GM12891 (cell line): ENCODE results near the gene TPD52L1.

Experiments used
- POLR2A ChIP-seq: IDR thresholded peaks from 2 replicates; pipeline ENCODE4 v1.6.1; 2011; ENCODE audit warnings: low read depth, low read length, control low read depth
- POLR2AphosphoS5 ChIP-seq: IDR thresholded peaks from 2 replicates; pipeline ENCODE4 v1.6.1; 2011; ENCODE audit warnings: low read depth, low read length, control low read depth
- TAF1 ChIP-seq: IDR thresholded peaks from 2 replicates; pipeline ENCODE4 v1.6.1; 2011; ENCODE audit warnings: low read depth, low read length, control low read depth

DNA sequence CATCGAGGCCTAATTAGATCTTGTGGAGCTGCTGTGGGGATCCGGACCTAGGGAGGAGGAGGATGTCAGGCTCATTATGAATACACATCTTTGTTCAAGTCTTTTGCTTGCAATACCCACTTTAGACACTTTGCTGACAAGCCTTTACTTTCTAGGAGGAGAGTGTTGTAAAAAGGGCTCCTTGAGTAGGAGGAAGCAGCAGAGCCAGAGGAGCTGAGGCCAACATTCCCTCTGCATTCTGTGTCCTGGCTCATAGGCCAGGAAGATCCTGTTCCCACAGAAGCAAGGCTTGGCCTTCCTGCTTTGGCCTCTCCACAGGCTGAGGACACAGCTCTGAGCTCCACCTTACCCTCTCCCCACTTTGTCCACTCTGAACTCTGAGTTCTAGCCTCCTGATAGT lies 67.1 kb downstream of the TPD52L1 start:
- TF ChIP-seq POLR2AphosphoS5 (no peak), POLR2A (no peak), TAF1 (no peak)
